AG09319 (cell line): Measurements from ENCODE around the gene GPRC5A.

Experiments
- DNase-seq: peaks from one replicate; pipeline ENCODE4 v3.0.0-alpha.2; 2010; ENCODE audit warnings: low read depth; ENCODE audit errors: extremely low read depth
- CTCF ChIP-seq: IDR thresholded peaks from 2 replicates; pipeline ENCODE4 v1.5.1; 2011; ENCODE audit warnings: low read depth, mild to moderate bottlenecking, inconsistent platforms, low read length, moderate library complexity

GPRC5A gene

GRCh38 chr12:12934556-12934955, 43.2 kb downstream of the GPRC5A start:
- no peak for DNase-seq
- TF ChIP-seq CTCF = no peak

GRCh38 chr12:12936983-12937491, 45.7 kb downstream of the GPRC5A start:
- DNase-seq = no peak
- no peak for TF ChIP-seq CTCF

- DNase-seq = no peak
- TF ChIP-seq CTCF = no peak
Measured at GRCh38 chr12:12938541-12938940, 47.2 kb downstream of the GPRC5A start.

GRCh38 chr12:12939888-12940287, 48.5 kb downstream of the GPRC5A start:
- no peak for DNase-seq
- TF ChIP-seq CTCF = no peak

GRCh38 chr12:12941450-12942350, 50.3 kb downstream of the GPRC5A start:
- TF ChIP-seq CTCF = no peak
- DNase-seq = no peak

GRCh38 chr12:12943586-12944260, 52.4 kb downstream of the GPRC5A start:
- DNase-seq = no peak
- TF ChIP-seq CTCF = no peak

GRCh38 chr12:12945591-12945990, 54.2 kb downstream of the GPRC5A start:
- no peak for DNase-seq
- TF ChIP-seq CTCF = no peak
